Stimulated activated CD8-positive, alpha-beta memory T cell treated with anti-CD3 and anti-CD28 coated beads, Interleukin-15, amount 100 ng/mL, for 4 hours (primary cell): ENCODE data around the gene ARHGEF40.

Source experiments
- DNase-seq, 2 donors: peaks; one replicate each; pipeline ENCODE4 v3.0.0-alpha.2; 2020; ENCODE audit warnings: low read depth in 2 of 2

Gene ARHGEF40

DNA sequence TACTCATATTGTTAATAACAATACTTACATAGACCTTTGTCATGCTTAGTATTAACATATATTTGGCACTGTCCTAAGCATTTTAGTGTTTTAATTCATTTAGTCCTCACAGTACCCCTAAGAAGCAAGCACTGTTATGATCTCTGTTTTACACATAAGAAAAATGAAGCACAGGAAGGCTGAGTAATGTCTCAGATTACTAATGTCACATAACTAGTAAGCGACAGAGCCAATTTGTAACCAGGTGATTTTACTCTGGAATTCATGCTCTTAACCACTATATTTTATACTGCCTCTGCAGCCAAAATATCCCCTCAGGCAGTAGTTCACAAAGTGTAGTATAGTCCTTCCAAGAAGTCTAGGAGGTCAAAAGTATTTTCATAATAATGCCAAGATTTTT lies 51.0 kb downstream of the ARHGEF40 start:
- no peak for DNase-seq

DNA sequence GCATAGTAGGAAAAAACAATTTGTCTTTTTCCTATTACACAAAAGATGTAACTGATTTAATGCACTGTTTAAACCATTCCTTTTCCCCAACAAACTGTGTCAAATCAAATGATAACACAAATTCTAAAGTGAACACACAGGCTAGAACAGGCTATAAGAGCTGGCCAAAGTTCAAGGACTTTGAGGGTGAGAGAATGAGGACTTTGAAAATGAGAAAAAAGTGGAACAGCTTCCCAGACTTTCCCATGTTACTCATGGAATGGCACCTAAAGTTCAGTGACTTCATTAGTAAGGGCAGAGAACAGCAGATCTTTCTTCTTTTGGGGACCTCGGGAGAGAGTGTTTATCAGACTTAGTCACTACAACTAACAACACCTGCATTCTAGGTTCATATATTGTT lies 53.3 kb downstream of the ARHGEF40 start:
- DNase-seq: no peak

GRCh38 chr14:21133901-21134300 lies 63.8 kb downstream of the ARHGEF40 start:
- no peak for DNase-seq

DNA sequence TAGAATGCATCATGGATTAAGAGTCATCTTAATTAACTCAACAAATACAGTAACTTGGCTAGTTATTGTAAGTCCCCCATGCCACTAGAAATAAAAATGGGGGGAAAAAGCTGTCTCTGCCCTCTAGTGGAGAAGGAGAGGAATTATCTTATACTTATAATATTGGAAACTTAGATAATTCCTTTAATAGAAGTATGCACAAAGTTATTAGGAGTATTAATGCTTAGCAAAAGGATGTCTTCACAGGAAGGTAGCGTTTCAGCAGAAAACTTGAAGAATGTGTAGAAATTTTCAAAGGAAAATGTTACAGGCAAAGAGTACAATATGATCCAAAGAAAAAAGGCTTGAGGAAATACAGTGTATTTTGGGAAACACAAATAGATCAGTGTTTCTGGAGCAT lies 65.9 kb downstream of the ARHGEF40 start:
- no peak for DNase-seq
